ENCODE results near the gene MTCL1. TPM values are rescaled to one million over a fixed set of nuclear protein-coding genes. Genes with fewer than 3 reads are reported as not detected.

The MTCL1 gene
- polyA plus RNA-seq, 1 experiment = 29.8 TPM

DNA sequence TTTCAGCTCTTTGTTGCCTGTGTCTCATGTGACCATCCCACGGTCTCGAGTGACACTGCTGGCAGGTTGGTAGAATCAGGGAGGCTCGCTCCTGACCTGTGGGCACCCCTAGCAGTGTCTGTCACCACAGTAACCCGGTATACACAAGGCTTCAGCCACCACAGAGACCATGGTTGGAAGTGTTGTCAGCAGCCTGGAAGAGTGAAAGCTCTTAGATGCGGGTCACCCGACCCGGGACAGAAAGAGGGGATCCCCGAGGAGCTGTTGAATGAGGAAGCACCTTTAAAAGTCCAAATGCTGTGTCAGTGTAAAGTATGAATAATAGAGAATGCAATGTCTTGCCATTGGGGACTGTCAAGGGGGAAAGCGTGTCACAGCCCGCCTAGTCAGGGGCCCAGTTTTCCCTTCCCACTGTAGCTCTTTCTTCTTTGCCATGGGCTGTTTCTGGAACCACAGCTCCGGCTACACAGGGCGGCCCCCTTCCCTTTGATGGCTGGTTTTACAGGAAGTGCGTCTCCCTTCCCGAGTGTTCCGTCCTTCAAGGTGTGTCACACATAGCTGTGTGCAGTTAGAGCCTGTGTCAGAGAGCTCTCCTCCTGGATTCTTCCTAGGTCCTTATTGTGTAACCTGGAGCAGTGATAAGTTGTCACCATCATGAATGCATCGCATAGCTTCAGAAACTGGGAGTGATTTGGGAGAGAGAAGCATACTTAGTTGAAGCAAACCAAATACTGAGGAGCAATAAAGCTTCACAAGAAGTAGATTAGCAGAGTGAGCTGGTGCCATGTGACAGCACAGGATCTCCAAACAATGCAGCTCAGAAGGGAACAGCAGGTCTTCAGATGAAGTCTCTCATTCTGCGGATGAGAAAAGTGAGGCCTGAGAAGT, 81.4 kb downstream of the MTCL1 start:
- H3K36me3 ChIP-seq (ENCODE audit: control insufficient read depth, insufficient read depth, low read length) = peaks cover 53% of the 10 kb centered on the region
- POLR2A ChIA-PET = no interaction called here

DNA sequence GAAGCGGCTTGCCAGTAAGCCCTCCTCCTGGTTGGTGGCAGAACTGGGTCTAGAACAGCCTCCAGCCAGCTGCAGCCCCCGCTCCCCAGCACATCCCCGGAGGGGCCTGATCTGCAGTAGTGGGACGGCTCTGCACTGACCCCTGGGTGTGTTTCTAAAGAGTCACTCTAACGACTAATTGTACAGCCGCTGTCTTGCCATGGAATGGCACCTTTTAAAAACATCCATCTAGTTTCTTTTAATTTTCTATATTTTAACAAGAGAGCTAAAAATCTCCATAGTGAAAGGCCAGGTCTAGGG, 82.0 kb downstream of the MTCL1 start:
- Histone ChIP-seq H3K36me3 (ENCODE audit: control insufficient read depth, insufficient read depth, low read length) (peaks cover 50% of the 10 kb centered on the region), H3K4me3 (ENCODE audit: low read depth, low read length) (no peak overlapping the region), H3K27me3 (ENCODE audit: control insufficient read depth, insufficient read depth, low read length) (no peaks in the 10 kb centered on the region)
- no peak for DNase-seq (ENCODE audit: low read depth)
- ChIA-PET POLR2A (no interaction called here), CTCF (interaction anchor here (0.9 to 2.1 kb wide), 2 partner anchors 9 to 91 kb away, joined by 3 to 6 read pairs; no protein-coding TSS in a partner anchor)
- TF ChIP-seq, protein P1, sequence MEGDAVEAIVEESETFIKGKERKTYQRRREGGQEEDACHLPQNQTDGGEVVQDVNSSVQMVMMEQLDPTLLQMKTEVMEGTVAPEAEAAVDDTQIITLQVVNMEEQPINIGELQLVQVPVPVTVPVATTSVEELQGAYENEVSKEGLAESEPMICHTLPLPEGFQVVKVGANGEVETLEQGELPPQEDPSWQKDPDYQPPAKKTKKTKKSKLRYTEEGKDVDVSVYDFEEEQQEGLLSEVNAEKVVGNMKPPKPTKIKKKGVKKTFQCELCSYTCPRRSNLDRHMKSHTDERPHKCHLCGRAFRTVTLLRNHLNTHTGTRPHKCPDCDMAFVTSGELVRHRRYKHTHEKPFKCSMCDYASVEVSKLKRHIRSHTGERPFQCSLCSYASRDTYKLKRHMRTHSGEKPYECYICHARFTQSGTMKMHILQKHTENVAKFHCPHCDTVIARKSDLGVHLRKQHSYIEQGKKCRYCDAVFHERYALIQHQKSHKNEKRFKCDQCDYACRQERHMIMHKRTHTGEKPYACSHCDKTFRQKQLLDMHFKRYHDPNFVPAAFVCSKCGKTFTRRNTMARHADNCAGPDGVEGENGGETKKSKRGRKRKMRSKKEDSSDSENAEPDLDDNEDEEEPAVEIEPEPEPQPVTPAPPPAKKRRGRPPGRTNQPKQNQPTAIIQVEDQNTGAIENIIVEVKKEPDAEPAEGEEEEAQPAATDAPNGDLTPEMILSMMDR (IDR thresholded peaks at IDR 0.05; ENCODE audit: insufficient read depth, low read depth, low read length) = no peak

More for the DNA sequence above, 81.4 kb downstream of the MTCL1 start:
- Histone ChIP-seq H3K27me3 (ENCODE audit: control insufficient read depth, insufficient read depth, low read length) (no peaks in the 10 kb centered on the region), H3K4me3 (ENCODE audit: low read depth, low read length) (no peak overlapping the region)
- CTCF ChIA-PET = interaction anchor here (0.9 to 2.1 kb wide), 2 partner anchors 8 to 91 kb away, joined by 3 to 6 read pairs; no protein-coding TSS in a partner anchor
- no peak for DNase-seq (ENCODE audit: low read depth)
- TF ChIP-seq, protein P1 (IDR thresholded peaks at IDR 0.05; ENCODE audit: insufficient read depth, low read depth, low read length) = no peak

DNA sequence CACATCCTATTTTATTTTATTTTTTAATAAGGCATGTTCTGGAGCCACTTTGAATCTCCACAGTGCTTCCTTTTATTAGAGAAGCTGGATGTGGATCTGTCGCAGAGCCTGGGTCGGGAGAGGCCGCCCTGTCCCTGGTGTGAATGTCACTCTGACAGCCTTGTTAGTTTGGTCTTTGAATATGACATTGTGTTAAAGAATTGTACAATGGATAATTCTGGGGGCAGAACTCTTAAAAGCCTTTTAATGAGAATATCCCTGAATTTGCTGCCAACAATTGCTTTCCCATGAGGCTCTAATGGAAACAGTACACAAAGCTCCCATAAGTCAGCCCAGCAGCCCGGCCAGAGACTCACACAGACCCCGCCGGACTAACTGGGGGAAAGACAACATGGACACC, 82.4 kb downstream of the MTCL1 start:
- H3K27me3 ChIP-seq (ENCODE audit: control insufficient read depth, insufficient read depth, low read length) = no peaks in the 10 kb centered on the region
- DNase-seq (ENCODE audit: low read depth) = no peak
- ChIA-PET POLR2A (interaction anchor here (0.6 kb wide), 1 partner anchor 180 kb away, joined by 5 read pairs; no protein-coding TSS in a partner anchor), CTCF (interaction anchor here (2.1 kb wide), 1 partner anchor 9 kb away, joined by 6 read pairs; no protein-coding TSS in a partner anchor)
- H3K4me3 ChIP-seq (ENCODE audit: low read depth, low read length) = no peak overlapping the region
- peaks cover 46% of the 10 kb centered on the region for H3K36me3 ChIP-seq (ENCODE audit: control insufficient read depth, insufficient read depth, low read length)
- TF ChIP-seq, protein P1 (IDR thresholded peaks at IDR 0.05; ENCODE audit: insufficient read depth, low read depth, low read length) = no peak

DNA sequence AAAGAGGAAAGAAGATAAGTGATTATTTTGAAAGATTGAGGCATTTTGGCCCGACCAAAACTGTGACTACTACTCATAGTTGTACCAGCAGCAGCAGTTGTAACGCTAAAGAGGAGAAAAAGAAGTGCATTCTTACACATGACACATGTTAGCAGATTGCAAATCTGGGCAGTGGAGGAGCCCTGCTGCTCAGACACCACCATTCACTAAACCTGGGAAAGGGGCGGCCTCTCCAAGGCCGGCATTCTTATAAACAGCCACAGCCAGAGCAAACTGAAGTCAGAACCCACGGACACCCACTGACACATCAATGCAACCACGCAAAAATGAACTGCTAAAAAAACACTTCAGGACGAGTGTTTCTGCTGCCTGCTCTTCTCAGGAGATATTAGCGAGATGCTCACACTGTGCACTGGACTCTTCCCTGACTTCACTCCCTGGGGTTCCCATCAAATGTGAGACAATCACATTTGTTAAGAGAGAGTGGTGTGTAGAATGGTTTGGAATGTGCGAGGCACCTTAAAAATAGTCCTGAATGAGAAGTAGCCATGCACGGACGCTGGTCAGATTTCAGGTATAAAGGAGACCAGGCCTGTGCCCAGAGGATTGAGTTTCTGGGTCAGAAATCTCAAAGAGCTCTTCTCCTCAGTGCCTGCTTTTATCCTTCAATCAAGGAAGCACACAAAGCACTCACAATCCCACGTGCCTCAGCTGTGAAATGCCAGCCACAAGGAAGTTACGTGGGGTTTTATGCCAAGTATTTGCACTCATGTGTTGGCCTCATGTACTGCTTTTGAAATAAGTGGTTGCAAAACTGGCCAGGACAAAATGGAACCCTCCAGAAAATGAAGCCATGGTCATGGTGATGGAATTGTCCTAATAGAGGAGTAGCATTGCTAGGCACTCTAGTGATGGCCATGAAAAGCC, 83.4 kb downstream of the MTCL1 start:
- no peak overlapping the region for H3K4me3 ChIP-seq (ENCODE audit: low read depth, low read length)
- H3K36me3 ChIP-seq (ENCODE audit: control insufficient read depth, insufficient read depth, low read length) = peaks cover 42% of the 10 kb centered on the region
- DNase-seq (ENCODE audit: low read depth) = no peak
- TF ChIP-seq, protein P1 (IDR thresholded peaks at IDR 0.05; ENCODE audit: insufficient read depth, low read depth, low read length) = no peak
- ChIA-PET POLR2A (no interaction called here), CTCF (interaction anchor here (0.7 to 1.0 kb wide), 3 partner anchors 17 to 108 kb away, joined by 3 read pairs; no protein-coding TSS in a partner anchor)
- no peaks in the 10 kb centered on the region for H3K27me3 ChIP-seq (ENCODE audit: control insufficient read depth, insufficient read depth, low read length)

Data from BJ (cell line).